IPS DF 6.9 (cell line): Measurements from ENCODE around the gene DHX35.

Source experiments
- DNase-seq: peaks from one replicate; pipeline ENCODE4 v3.0.0-alpha.2; 2013; ENCODE audit warnings: low read depth, low spot score
- H3K27ac ChIP-seq: one replicate; pipeline ENCODE4 v1.5.1; 2013; ENCODE audit warnings: low read length, control low read depth
- H3K27me3 ChIP-seq: 2 replicates; pipeline ENCODE4 v1.6.1; 2013; ENCODE audit warnings: mild to moderate bottlenecking, low read length; ENCODE audit not compliant: control insufficient read depth, insufficient read depth
- H3K36me3 ChIP-seq: 2 replicates; pipeline ENCODE4 v1.6.1; 2013; ENCODE audit warnings: low read length; ENCODE audit not compliant: control insufficient read depth, insufficient read depth
- H3K4me1 ChIP-seq: 2 replicates; pipeline ENCODE4 v1.6.1; 2013; ENCODE audit warnings: low read length; ENCODE audit not compliant: control insufficient read depth, insufficient read depth
- H3K4me3 ChIP-seq: 2 replicates; pipeline ENCODE4 v1.5.1; 2013; ENCODE audit warnings: mild to moderate bottlenecking, low read length
- H3K9me3 ChIP-seq: 2 replicates; pipeline ENCODE4 v1.6.1; 2013; ENCODE audit warnings: low read length, inconsistent platforms; ENCODE audit not compliant: control insufficient read depth, insufficient read depth
- WGBS: extraction: QIAGEN DNeasy Blood & Tissue Kit; methylation state at CpG from one replicate; pipeline ENCODE4 v1.1.7; 2013; ENCODE audit warnings: mixed read lengths, missing lambda C conversion rate; ENCODE audit not compliant: insufficient read length, insufficient coverage; 5-methylcytosine and 5-hydroxymethylcytosine counted together

Gene DHX35

GRCh38 chr20:39039261-39039660, 77.1 kb downstream of the DHX35 start:
- H3K4me1 ChIP-seq = no peaks in the 10 kb centered on the region
- H3K27ac ChIP-seq = no peak overlapping the region
- DNase-seq = no peak
- no peaks in the 10 kb centered on the region for H3K9me3 ChIP-seq
- H3K4me3 ChIP-seq = no peak overlapping the region
- peaks cover 10% of the 10 kb centered on the region; the same call in 1 of the 2 replicates for H3K36me3 ChIP-seq
- no CpG with 5 or more reads among the region's 3 CpGs for WGBS
- no peaks in the 10 kb centered on the region for H3K27me3 ChIP-seq

GRCh38 chr20:39040116-39040515, 78.0 kb downstream of the DHX35 start:
- H3K4me3 ChIP-seq = no peak overlapping the region
- no peak for DNase-seq
- H3K36me3 ChIP-seq = peaks cover 10% of the 10 kb centered on the region; the same call in 1 of the 2 replicates
- H3K27me3 ChIP-seq = no peaks in the 10 kb centered on the region
- H3K4me1 ChIP-seq = no peaks in the 10 kb centered on the region
- no peaks in the 10 kb centered on the region for H3K9me3 ChIP-seq
- H3K27ac ChIP-seq = no peak overlapping the region
- WGBS = no CpG with 5 or more reads among the region's 6 CpGs

GRCh38 chr20:39041067-39041466, 78.9 kb downstream of the DHX35 start:
- H3K4me1 ChIP-seq = no peaks in the 10 kb centered on the region
- no peak overlapping the region for H3K27ac ChIP-seq
- H3K27me3 ChIP-seq = no peaks in the 10 kb centered on the region
- no CpG with 5 or more reads among the region's 7 CpGs for WGBS
- H3K9me3 ChIP-seq = no peaks in the 10 kb centered on the region
- peaks cover 8% of the 10 kb centered on the region; the same call in 1 of the 2 replicates for H3K36me3 ChIP-seq
- no peak overlapping the region for H3K4me3 ChIP-seq
- DNase-seq = no peak

GRCh38 chr20:39042279-39043150, 80.4 kb downstream of the DHX35 start:
- no peaks in the 10 kb centered on the region for H3K4me1 ChIP-seq
- no CpG with 5 or more reads among the region's 15 CpGs for WGBS
- no peaks in the 10 kb centered on the region for H3K9me3 ChIP-seq
- H3K27ac ChIP-seq = no peak overlapping the region
- no peak for DNase-seq
- peaks cover 8% of the 10 kb centered on the region; the same call in 1 of the 2 replicates for H3K36me3 ChIP-seq
- no peaks in the 10 kb centered on the region for H3K27me3 ChIP-seq
- H3K4me3 ChIP-seq = no peak overlapping the region

GRCh38 chr20:39044501-39044900, 82.4 kb downstream of the DHX35 start:
- Histone ChIP-seq H3K4me3 (no peak overlapping the region), H3K4me1 (0 out of 2 replicates have a peak, but pooled peaks cover 2% of the 10 kb centered on the region), H3K27ac (no peak overlapping the region), H3K27me3 (no peaks in the 10 kb centered on the region), H3K9me3 (no peaks in the 10 kb centered on the region), H3K36me3 (no peaks in the 10 kb centered on the region; the same call in 1 of the 2 replicates)
- WGBS = no CpG with 5 or more reads among the region's 6 CpGs
- DNase-seq = no peak

- no peak for DNase-seq
- Histone ChIP-seq H3K27ac (no peak overlapping the region), H3K36me3 (no peaks in the 10 kb centered on the region), H3K4me1 (0 out of 2 replicates have a peak, but pooled peaks cover 2% of the 10 kb centered on the region), H3K27me3 (no peaks in the 10 kb centered on the region), H3K9me3 (no peaks in the 10 kb centered on the region), H3K4me3 (no peak overlapping the region)
- no CpG with 5 or more reads among the region's 8 CpGs for WGBS
Measured at GRCh38 chr20:39045676-39046075, 83.5 kb downstream of the DHX35 start.

- Histone ChIP-seq H3K27ac (no peak overlapping the region), H3K4me1 (0 out of 2 replicates have a peak, but pooled peaks cover 2% of the 10 kb centered on the region), H3K4me3 (no peak overlapping the region), H3K27me3 (no peaks in the 10 kb centered on the region), H3K9me3 (no peaks in the 10 kb centered on the region), H3K36me3 (no peaks in the 10 kb centered on the region)
- DNase-seq = no peak
- no CpG with 5 or more reads among the region's 10 CpGs for WGBS
Measured at GRCh38 chr20:39047417-39047985, 85.4 kb downstream of the DHX35 start.

- no peaks in the 10 kb centered on the region for H3K27me3 ChIP-seq
- 0 out of 2 replicates have a peak, but pooled peaks cover 2% of the 10 kb centered on the region for H3K4me1 ChIP-seq
- no peaks in the 10 kb centered on the region for H3K36me3 ChIP-seq
- H3K4me3 ChIP-seq = no peak overlapping the region
- WGBS = no CpG with 5 or more reads among the region's 4 CpGs
- no peak overlapping the region for H3K27ac ChIP-seq
- H3K9me3 ChIP-seq = no peaks in the 10 kb centered on the region
- DNase-seq = peak; percentile 45
Measured at GRCh38 chr20:39048000-39048696, 86.0 kb downstream of the DHX35 start.

GRCh38 chr20:39049148-39049547, 87.0 kb downstream of the DHX35 start:
- Histone ChIP-seq H3K36me3 (no peaks in the 10 kb centered on the region), H3K27me3 (no peaks in the 10 kb centered on the region), H3K27ac (no peak overlapping the region), H3K4me3 (no peak overlapping the region), H3K4me1 (0 out of 2 replicates have a peak, but pooled peaks cover 2% of the 10 kb centered on the region), H3K9me3 (no peaks in the 10 kb centered on the region)
- DNase-seq = no peak
- WGBS = no CpG with 5 or more reads among the region's 2 CpGs
